Neural cell (in vitro differentiated cells): Measurements from ENCODE around the gene ZNF860. TPM values are rescaled to one million over a fixed set of nuclear protein-coding genes. Genes with fewer than 3 reads are reported as not detected.

ENCODE experiments used
- H2AFZ ChIP-seq: fragments of 200-600, 300-800 bp; sonication (generic), shearing (Covaris generic); 2 replicates; pipeline ENCODE4 v1.6.0; 2014; ENCODE audit warnings: low read depth, mild to moderate bottlenecking, antibody characterized with exemption, low read length, moderate library complexity
- H3F3A ChIP-seq: fragments of 200-600 bp; shearing (Covaris generic); 2 replicates; pipeline ENCODE4 v1.6.1; 2016; ENCODE audit warnings: mild to moderate bottlenecking, moderate library complexity, mixed read lengths, antibody characterized with exemption, low read length; ENCODE audit not compliant: insufficient read depth, poor library complexity, severe bottlenecking
- H3K27ac ChIP-seq: fragments of 200-600, 300-800 bp; sonication (generic), shearing (Covaris generic); 2 replicates; pipeline ENCODE4 v1.5.1; 2014; ENCODE audit warnings: mild to moderate bottlenecking, low read length, moderate library complexity
- H3K27me3 ChIP-seq: fragments of 300-800, 200-600 bp; sonication (generic), shearing (Covaris generic); 2 replicates; pipeline ENCODE4 v1.6.0; 2014; ENCODE audit warnings: mild to moderate bottlenecking, low read depth, low read length, moderate library complexity; ENCODE audit not compliant: insufficient read depth
- H3K36me3 ChIP-seq: fragments of 300-800, 200-600 bp; sonication (generic), shearing (Covaris generic); 2 replicates; pipeline ENCODE4 v1.5.1; 2014; ENCODE audit warnings: mild to moderate bottlenecking, antibody characterized with exemption, low read length, moderate library complexity; ENCODE audit not compliant: insufficient read depth
- H3K4me2 ChIP-seq: fragments of 300-800, 200-600 bp; sonication (generic), shearing (Covaris generic); 2 replicates; pipeline ENCODE4 v1.6.0; 2014; ENCODE audit warnings: mild to moderate bottlenecking, low read length
- H3K4me3 ChIP-seq: fragments of 300-800, 200-600 bp; sonication (generic), shearing (Covaris generic); 2 replicates; pipeline ENCODE4 v1.5.1; 2014; ENCODE audit warnings: mild to moderate bottlenecking, low read length, moderate library complexity
- H3K79me2 ChIP-seq: fragments of 200-600 bp; shearing (Covaris generic); replicated peaks from 2 replicates; pipeline ENCODE4 v1.6.0; 2014; ENCODE audit warnings: mild to moderate bottlenecking, low read length, moderate library complexity; ENCODE audit not compliant: insufficient read depth
- H3K9ac ChIP-seq: fragments of 300-800, 200-600 bp; sonication (generic), shearing (Covaris generic); 2 replicates; pipeline ENCODE4 v1.6.1; 2016; ENCODE audit warnings: mild to moderate bottlenecking, low read length, mixed read lengths
- H3K9me2 ChIP-seq: fragments of 200-600 bp; shearing (Covaris generic); 2 replicates; pipeline ENCODE4 v1.6.1; 2016; ENCODE audit warnings: mild to moderate bottlenecking, low read length, mixed read lengths; ENCODE audit not compliant: insufficient read depth
- H3K9me3 ChIP-seq: fragments of 200-600, 300-800 bp; sonication (generic), shearing (Covaris generic); 2 replicates; pipeline ENCODE4 v1.6.1; 2016; ENCODE audit warnings: mild to moderate bottlenecking, mixed run types, low read length, moderate library complexity, mixed read lengths
- H4K20me1 ChIP-seq: fragments of 200-600 bp; shearing (Covaris generic); 2 replicates; pipeline ENCODE4 v1.6.1; 2016; ENCODE audit warnings: mild to moderate bottlenecking, mixed run types; ENCODE audit not compliant: insufficient read depth
- CTCF ChIP-seq: fragments of 450-650 bp; IDR thresholded peaks from 2 replicates; pipeline ENCODE4 v1.5.1; 2014; ENCODE audit warnings: antibody characterized with exemption, mild to moderate bottlenecking, moderate library complexity; ENCODE audit not compliant: poor library complexity, severe bottlenecking
- EP300 ChIP-seq: fragments of 450-650 bp; conservative IDR thresholded peaks from 2 replicates; pipeline ENCODE4 v1.6.1; 2014; ENCODE audit warnings: antibody characterized with exemption, mild to moderate bottlenecking, moderate library complexity; ENCODE audit not compliant: poor library complexity, severe bottlenecking
- EZH2 ChIP-seq: fragments of 200-600, 300-800 bp; shearing (Covaris generic), sonication (generic); IDR thresholded peaks from 2 replicates; pipeline ENCODE4 v1.6.1; 2014; ENCODE audit warnings: antibody characterized with exemption, low read length, borderline replicate concordance, mild to moderate bottlenecking; ENCODE audit not compliant: insufficient read depth, poor library complexity, severe bottlenecking
- MXI1 ChIP-seq: fragments of 450-650 bp; conservative IDR thresholded peaks from 2 replicates; pipeline ENCODE4 v1.6.1; 2014; ENCODE audit warnings: antibody characterized with exemption, mild to moderate bottlenecking; ENCODE audit not compliant: poor library complexity, severe bottlenecking
- POLR2AphosphoS5 ChIP-seq: IDR thresholded peaks from 2 replicates; pipeline ENCODE4 v1.6.1; 2012
- RAD21 ChIP-seq: fragments of 450-650 bp; conservative IDR thresholded peaks from 2 replicates; pipeline ENCODE4 v1.6.1; 2014; ENCODE audit warnings: antibody characterized with exemption, mild to moderate bottlenecking, moderate library complexity
- REST ChIP-seq: IDR thresholded peaks from 2 replicates; pipeline ENCODE4 v1.6.1; 2012; ENCODE audit warnings: borderline replicate concordance
- SMC3 ChIP-seq: fragments of 450-650 bp; conservative IDR thresholded peaks from 2 replicates; pipeline ENCODE4 v1.6.1; 2014; ENCODE audit warnings: antibody characterized with exemption, mild to moderate bottlenecking, moderate library complexity; ENCODE audit not compliant: poor library complexity
- TAF1 ChIP-seq: IDR thresholded peaks from 2 replicates; pipeline ENCODE4 v1.6.1; 2012; ENCODE audit warnings: low read depth
- polyA plus RNA-seq: library from polyadenylated mRNA; depleted of rRNA; stranded (reverse); fragments of >200 nt; gene quantifications from 2 replicates; pipeline ENCODE4 v1.2.3, GENCODE V29; 2014

ZNF860 gene
- polyA plus RNA-seq, 1 donor from 2014 or later = 1.2 TPM

GRCh38 chr3:31974964-31975363 is 6.6 kb upstream of the ZNF860 start:
- no peak for TF ChIP-seq CTCF
- no peak for TF ChIP-seq EZH2
- TF ChIP-seq REST = no peak
- no peak for TF ChIP-seq MXI1
- no peak for TF ChIP-seq SMC3
- no peak for TF ChIP-seq TAF1
- TF ChIP-seq EP300 = no peak
- TF ChIP-seq POLR2AphosphoS5 = no peak
- no peak for TF ChIP-seq RAD21
- Histone ChIP-seq H3K27ac (no peak overlapping the region), H3K4me2 (no peak overlapping the region), H3K9me3 (no peaks in the 10 kb centered on the region), H3K9me2 (no peaks in the 10 kb centered on the region), H3K36me3 (no peaks in the 10 kb centered on the region), H4K20me1 (no peaks in the 10 kb centered on the region), H3K79me2 (no peaks in the 10 kb centered on the region), H2AFZ (no peak overlapping the region), H3K9ac (no peak overlapping the region), H3K4me3 (no peak overlapping the region), H3K27me3 (peaks cover 15% of the 10 kb centered on the region), H3F3A (no peaks in the 10 kb centered on the region)

GRCh38 chr3:31976302-31976701 is 5.2 kb upstream of the ZNF860 start:
- H3K4me3 ChIP-seq = no peak overlapping the region
- H3K79me2 ChIP-seq = no peaks in the 10 kb centered on the region
- no peak overlapping the region for H3K27ac ChIP-seq
- H3K9me2 ChIP-seq = no peaks in the 10 kb centered on the region
- H3F3A ChIP-seq = no peaks in the 10 kb centered on the region
- peaks cover 27% of the 10 kb centered on the region for H3K27me3 ChIP-seq
- H2AFZ ChIP-seq = no peak overlapping the region
- H3K4me2 ChIP-seq = no peak overlapping the region
- no peaks in the 10 kb centered on the region for H3K36me3 ChIP-seq
- H4K20me1 ChIP-seq = no peaks in the 10 kb centered on the region
- H3K9ac ChIP-seq = no peak overlapping the region
- no peaks in the 10 kb centered on the region for H3K9me3 ChIP-seq
- TF ChIP-seq EZH2 = no peak
- TF ChIP-seq RAD21 = no peak
- TF ChIP-seq TAF1 = no peak
- no peak for TF ChIP-seq SMC3
- no peak for TF ChIP-seq MXI1
- no peak for TF ChIP-seq REST
- no peak for TF ChIP-seq EP300
- TF ChIP-seq CTCF = no peak
- no peak for TF ChIP-seq POLR2AphosphoS5
